A673 (cell line): ENCODE data around the gene DLG3. TPM values are rescaled to one million over a fixed set of nuclear protein-coding genes. Genes with fewer than 3 reads are reported as not detected.

Experiments
- BruUV-seq: library from RNA; stranded (reverse); fragments of 400-500 nt; replicated peaks from 2 replicates; lab custom pipeline; 2021; lab: Mats Ljungman, UMichigan
- CTCF ChIA-PET: fragments of 300-600 bp; sonication (Branson Sonifier 250); formaldehyde crosslinking; loops from one replicate; lab custom pipeline; 2022; ENCODE audit warnings: antibody characterized with exemption; lab: Charles Lee
- POLR2A ChIA-PET: fragments of 300-600 bp; sonication (Branson Sonifier 250); formaldehyde crosslinking; loops from one replicate; lab custom pipeline; 2022; ENCODE audit warnings: antibody characterized with exemption; ENCODE audit not compliant: low non-redundant PET; lab: Charles Lee
- DNase-seq: peaks from one replicate; pipeline ENCODE4 v3.0.0-alpha.2; 2015; ENCODE audit warnings: low spot score
- H3K27ac ChIP-seq: fragments of 200-600 bp; sonication (generic); 2 replicates; pipeline ENCODE4 v1.5.1; 2016; ENCODE audit warnings: mixed run types, low read depth, mild to moderate bottlenecking, mixed read lengths, antibody characterized with exemption, low read length; ENCODE audit not compliant: poor library complexity, severe bottlenecking
- H3K27me3 ChIP-seq: fragments of 200-600 bp; sonication (generic); replicated peaks from 2 replicates; pipeline ENCODE4 v1.6.1; 2017; ENCODE audit warnings: mixed run types, low read depth, mild to moderate bottlenecking, mixed read lengths, antibody characterized with exemption, low read length; ENCODE audit not compliant: insufficient read depth, poor library complexity
- H3K36me3 ChIP-seq: fragments of 200-600 bp; sonication (generic); 2 replicates; pipeline ENCODE4 v1.6.1; 2016; ENCODE audit warnings: mixed run types, mild to moderate bottlenecking, mixed read lengths, antibody characterized with exemption, low read length; ENCODE audit not compliant: insufficient read depth, poor library complexity, severe bottlenecking
- H3K4me1 ChIP-seq: fragments of 200-600 bp; sonication (generic); 2 replicates; pipeline ENCODE4 v1.6.1; 2017; ENCODE audit warnings: mixed run types, mild to moderate bottlenecking, mixed read lengths, antibody characterized with exemption, low read length; ENCODE audit not compliant: insufficient read depth, poor library complexity, severe bottlenecking
- H3K4me3 ChIP-seq: fragments of 200-600 bp; sonication (generic); 2 replicates; pipeline ENCODE4 v1.5.1; 2016; ENCODE audit warnings: low read depth, mixed run types, mild to moderate bottlenecking, mixed read lengths, low read length; ENCODE audit not compliant: poor library complexity, severe bottlenecking
- H3K9me3 ChIP-seq: fragments of 200-600 bp; sonication (generic); 2 replicates; pipeline ENCODE4 v1.6.1; 2016; ENCODE audit warnings: mixed run types, low read depth, mild to moderate bottlenecking, mixed read lengths, antibody characterized with exemption, low read length; ENCODE audit not compliant: poor library complexity, severe bottlenecking
- CTCF ChIP-seq: fragments of 300-800, 200-600 bp; sonication (generic); conservative IDR thresholded peaks from 2 replicates; pipeline ENCODE4 v1.5.1; 2017; ENCODE audit warnings: low read depth, mild to moderate bottlenecking, antibody characterized with exemption, low read length, moderate library complexity, mixed read lengths
- EZH2 ChIP-seq: fragments of 200-600 bp; sonication (generic); IDR thresholded peaks from 2 replicates; pipeline ENCODE4 v1.6.1; 2017; ENCODE audit warnings: borderline replicate concordance, low read depth, mild to moderate bottlenecking, mixed read lengths, antibody characterized with exemption, low read length; ENCODE audit not compliant: poor library complexity, severe bottlenecking
- intact Hi-C: fragments of 100-400 bp; cut with micrococcal nuclease; formaldehyde crosslinking; loops from one replicate; pipeline ENCODE4 v1.10.0; 2022; ENCODE audit not compliant: unreplicated experiment
- total RNA-seq: library from RNA; stranded (reverse); gene quantifications from 2 replicates; pipeline ENCODE4 v1.2.3, GENCODE V29; 2021

The DLG3 gene
- total RNA-seq, 1 experiment from 2014 or later: 32.8 TPM

DNA sequence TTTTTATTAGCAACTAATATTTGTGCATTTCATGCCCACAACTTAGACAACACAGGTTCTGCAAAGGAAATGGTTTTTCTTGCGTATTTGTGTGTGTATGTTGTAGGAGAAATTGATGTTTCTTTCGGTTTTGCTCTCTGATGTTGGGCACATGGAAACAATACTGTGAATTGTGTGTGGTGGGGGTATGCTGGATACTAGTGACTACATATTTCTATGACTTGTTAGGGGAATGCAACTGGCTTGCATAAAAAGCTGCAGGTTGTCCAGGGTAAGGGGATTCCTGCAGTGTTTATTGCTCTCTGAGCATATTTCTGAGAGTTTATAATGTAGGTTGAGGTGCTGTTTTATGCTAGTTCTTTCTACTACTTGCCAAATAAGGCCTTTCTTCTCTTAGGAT is 11.6 kb downstream of the DLG3 start:
- no TSS peak for BruUV-seq
- intact Hi-C loops: no loop called here

GRCh38 chrX:70461026-70461425 is 16.4 kb downstream of the DLG3 start:
- no peaks in the 10 kb centered on the region for H3K9me3 ChIP-seq
- POLR2A ChIA-PET: no interaction called here
- peaks cover 5% of the 10 kb centered on the region for H3K36me3 ChIP-seq
- CTCF ChIA-PET: no interaction called here
- TF ChIP-seq CTCF (no peak), EZH2 (no peak)
- intact Hi-C loops: no loop called here
- no peak overlapping the region for H3K4me3 ChIP-seq
- no TSS peak for BruUV-seq
- no peaks in the 10 kb centered on the region for H3K27me3 ChIP-seq
- no peak overlapping the region for H3K27ac ChIP-seq
- DNase-seq: no peak
- H3K4me1 ChIP-seq: no peaks in the 10 kb centered on the region

More for the DNA sequence above, 11.6 kb downstream of the DLG3 start:
- no peaks in the 10 kb centered on the region for H3K9me3 ChIP-seq
- H3K27me3 ChIP-seq: no peaks in the 10 kb centered on the region
- peaks cover 5% of the 10 kb centered on the region for H3K36me3 ChIP-seq
- TF ChIP-seq CTCF (no peak), EZH2 (no peak)
- peak overlapping the region; percentile 53 for H3K4me3 ChIP-seq
- ChIA-PET POLR2A (no interaction called here), CTCF (no interaction called here)
- H3K27ac ChIP-seq: no peak overlapping the region
- H3K4me1 ChIP-seq: no peaks in the 10 kb centered on the region
- no peak for DNase-seq

DNA sequence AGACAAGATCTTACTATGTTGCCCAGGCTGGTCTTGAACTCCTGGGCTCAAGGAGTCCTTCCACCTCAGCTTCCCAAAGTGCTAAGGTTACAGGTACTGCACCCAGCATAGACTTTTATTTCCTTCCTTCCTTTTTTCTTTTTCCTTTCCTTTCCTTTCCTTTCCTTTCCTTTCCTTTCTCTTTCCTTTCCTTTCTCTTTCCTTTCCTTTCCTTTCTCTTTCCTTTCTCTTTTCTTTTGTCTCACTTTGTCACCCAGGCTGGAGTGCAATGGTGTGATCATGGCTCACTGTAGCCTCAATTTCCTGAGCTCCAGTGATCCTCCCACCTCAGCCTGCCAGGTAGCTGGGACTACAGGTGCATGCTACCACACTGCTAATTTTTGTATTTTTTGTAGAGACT is 19.4 kb downstream of the DLG3 start:
- ChIA-PET CTCF (no interaction called here), POLR2A (no interaction called here)
- TF ChIP-seq EZH2: no peak
- no peak for TF ChIP-seq CTCF
- no TSS peak for BruUV-seq
- intact Hi-C loops: no loop called here
- Histone ChIP-seq H3K4me3 (no peak overlapping the region), H3K9me3 (no peaks in the 10 kb centered on the region), H3K4me1 (no peaks in the 10 kb centered on the region), H3K27me3 (no peaks in the 10 kb centered on the region), H3K36me3 (peaks cover 5% of the 10 kb centered on the region), H3K27ac (no peak overlapping the region)
- no peak for DNase-seq
